Measurements from ENCODE around the gene SEPTIN3.

DNA sequence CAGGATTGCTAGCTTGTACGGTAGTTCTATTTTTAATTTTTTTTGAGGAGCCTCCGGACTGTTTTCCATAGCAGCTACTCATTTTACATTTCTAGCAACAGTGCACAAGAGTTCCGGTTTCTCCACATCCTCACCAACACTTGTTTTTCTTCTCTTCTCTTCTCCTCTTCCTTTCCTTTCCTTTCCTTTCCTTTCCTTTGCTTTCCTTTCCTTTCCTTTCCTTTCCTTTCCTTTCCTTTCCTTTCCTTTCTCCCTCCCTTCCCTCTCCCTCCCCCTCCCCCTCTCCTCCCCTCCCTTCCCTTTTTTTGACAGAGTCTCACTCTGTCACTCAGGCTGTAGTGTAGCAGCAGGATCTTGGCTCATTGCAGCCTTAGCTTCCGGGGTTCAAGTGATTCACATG lies 38.7 kb downstream of the SEPTIN3 start:
- TF ChIP-seq POLR2AphosphoS5 (IDR thresholded peaks at IDR 0.05; ENCODE audit: control insufficient read depth, insufficient read depth, low read depth, low read length): no peak
- TF ChIP-seq EZH2 (IDR thresholded peaks at IDR 0.05; ENCODE audit: borderline replicate concordance, low read depth, low read length): no peak
